GM23248 (cell line): ENCODE data around the gene TTC23.

Experiments used
- EZH2 ChIP-seq: fragments of 200-600 bp; sonication (generic); IDR thresholded peaks from 2 replicates; pipeline ENCODE4 v1.6.1; 2018; ENCODE audit warnings: antibody characterized with exemption, mild to moderate bottlenecking; ENCODE audit not compliant: insufficient read depth, poor library complexity, severe bottlenecking
- EZH2phosphoT487 ChIP-seq: fragments of 200-600 bp; sonication (generic); IDR thresholded peaks from 2 replicates; pipeline ENCODE4 v1.6.1; 2018; ENCODE audit warnings: antibody characterized with exemption, moderate library complexity, mild to moderate bottlenecking, low read depth; ENCODE audit not compliant: insufficient read depth

GRCh38 chr15:99249270-99249841 is at the start of gene TTC23:
- TF ChIP-seq EZH2phosphoT487: no peak
- TF ChIP-seq EZH2: no peak
